HUES64 (cell line): ENCODE results near the gene PEPD.

Experiments
- H3K27ac ChIP-seq: 2 replicates; pipeline ENCODE4 v1.7.0; 2013; ENCODE audit warnings: low read depth, low read length, inconsistent platforms
- H3K27me3 ChIP-seq: 2 replicates; pipeline ENCODE4 v1.6.1; 2013; ENCODE audit warnings: mild to moderate bottlenecking, low read length; ENCODE audit not compliant: insufficient read depth
- H3K36me3 ChIP-seq: 2 replicates; pipeline ENCODE4 v1.6.1; 2013; ENCODE audit warnings: mild to moderate bottlenecking, low read length; ENCODE audit not compliant: insufficient read depth
- H3K4me1 ChIP-seq: 2 replicates; pipeline ENCODE4 v1.6.1; 2013; ENCODE audit warnings: mild to moderate bottlenecking, low read length, moderate library complexity; ENCODE audit not compliant: insufficient read depth
- H3K4me3 ChIP-seq: 2 replicates; pipeline ENCODE4 v1.5.1; 2013; ENCODE audit warnings: mild to moderate bottlenecking, low read length, moderate library complexity
- H3K9ac ChIP-seq: 2 replicates; pipeline ENCODE4 v1.6.1; 2013; ENCODE audit warnings: mild to moderate bottlenecking, low read depth, low read length
- H3K9me3 ChIP-seq: 2 replicates; pipeline ENCODE4 v1.6.1; 2013; ENCODE audit warnings: low read depth, low read length; ENCODE audit not compliant: insufficient read depth
- WGBS: fragments of 150-250, 120-280 bp; methylation state at CpG from one replicate; pipeline ENCODE4 v1.1.7; 2013; ENCODE audit warnings: missing lambda C conversion rate; 5-methylcytosine and 5-hydroxymethylcytosine counted together

Gene PEPD

DNA sequence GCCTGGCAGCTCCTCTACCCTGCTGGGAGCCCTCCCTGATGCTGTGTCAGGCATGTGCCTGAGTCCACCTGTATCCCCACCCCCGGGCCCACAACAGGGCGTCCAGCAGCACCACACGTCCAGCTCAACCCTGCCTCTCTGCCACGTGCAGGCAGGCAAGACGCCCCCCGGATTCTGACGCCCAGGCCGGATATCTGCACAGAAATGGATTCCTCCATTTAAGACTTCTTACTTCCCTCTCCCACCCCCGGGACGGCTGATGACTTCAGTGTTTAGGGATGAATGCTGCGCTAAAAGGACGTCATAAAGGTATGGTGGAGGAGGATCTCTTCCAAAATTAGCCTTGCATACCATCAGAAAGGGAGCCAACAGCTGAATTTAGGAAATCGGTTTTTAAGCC, 10.2 kb downstream of the PEPD start:
- Histone ChIP-seq H3K4me1 (peaks cover 17% of the 10 kb centered on the region), H3K9me3 (no peaks in the 10 kb centered on the region), H3K4me3 (no peak overlapping the region), H3K27me3 (no peaks in the 10 kb centered on the region), H3K9ac (no peak overlapping the region), H3K27ac (no peak overlapping the region), H3K36me3 (0 out of 2 replicates have a peak, but pooled peaks cover 5% of the 10 kb centered on the region)
- WGBS = 87% methylated on average over 13 of the region's 13 CpGs

DNA sequence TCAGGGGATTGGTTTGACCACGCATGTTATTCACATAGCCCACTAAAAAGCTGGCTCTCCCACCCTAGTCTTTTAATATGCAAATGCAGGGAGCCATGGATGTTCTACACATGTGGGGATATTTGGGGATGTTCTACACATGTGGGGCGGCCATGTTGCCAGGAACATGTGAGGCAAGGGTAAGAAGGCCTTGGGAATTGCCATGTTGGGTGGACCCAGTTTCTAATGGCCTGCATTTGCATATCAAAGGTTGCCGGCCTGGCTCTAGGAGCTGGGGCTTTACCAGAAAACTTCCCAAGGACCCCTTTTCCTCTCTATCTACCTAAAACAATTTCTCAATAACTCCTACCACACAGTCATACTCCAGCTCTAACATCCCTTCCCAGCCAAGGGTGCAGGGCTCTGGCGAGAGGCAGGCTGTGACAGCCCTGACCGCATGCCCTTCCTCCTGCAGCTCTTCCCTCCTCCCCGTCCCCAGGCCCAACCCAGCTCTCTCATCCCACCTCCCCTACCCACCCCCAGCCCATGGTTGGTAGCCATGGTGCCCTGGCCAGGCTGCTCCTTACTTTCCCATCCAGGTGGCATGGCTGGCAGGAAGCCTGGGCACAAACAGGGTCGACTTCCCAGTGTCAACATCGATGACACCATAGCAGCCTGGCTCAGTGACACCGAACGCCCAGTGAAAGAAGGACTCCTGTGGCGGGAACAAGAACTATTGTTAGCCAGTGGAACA, 11.0 kb downstream of the PEPD start:
- 70% methylated on average over 11 of the region's 11 CpGs for WGBS
- H3K27ac ChIP-seq = no peak overlapping the region
- no peak overlapping the region for H3K9ac ChIP-seq
- H3K36me3 ChIP-seq = 0 out of 2 replicates have a peak, but pooled peaks cover 5% of the 10 kb centered on the region
- no peak overlapping the region for H3K4me3 ChIP-seq
- H3K4me1 ChIP-seq = peaks cover 17% of the 10 kb centered on the region
- H3K27me3 ChIP-seq = no peaks in the 10 kb centered on the region
- H3K9me3 ChIP-seq = no peaks in the 10 kb centered on the region

DNA sequence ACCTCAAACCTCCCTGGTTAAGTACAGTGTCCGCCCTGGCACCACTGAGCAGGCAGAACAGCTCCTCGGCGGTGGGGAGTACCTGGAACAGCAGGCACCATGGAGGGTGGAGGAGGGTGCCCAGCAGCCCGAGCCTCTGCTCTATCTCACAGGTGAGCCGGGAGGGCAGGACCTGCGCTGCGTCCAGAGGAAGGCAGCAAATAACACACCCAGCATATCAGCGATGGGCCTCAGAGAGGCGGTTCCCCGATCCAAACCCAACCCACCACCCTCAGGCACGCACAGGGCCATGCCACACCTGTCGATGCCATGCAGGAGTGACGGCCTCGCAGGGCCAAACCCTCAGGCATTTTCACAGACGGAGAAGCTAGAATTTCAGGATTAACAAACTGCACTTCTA, 11.8 kb downstream of the PEPD start:
- Histone ChIP-seq H3K9me3 (no peaks in the 10 kb centered on the region), H3K27ac (no peak overlapping the region), H3K27me3 (no peaks in the 10 kb centered on the region), H3K36me3 (0 out of 2 replicates have a peak, but pooled peaks cover 5% of the 10 kb centered on the region), H3K4me3 (no peak overlapping the region), H3K4me1 (peaks cover 17% of the 10 kb centered on the region), H3K9ac (no peak overlapping the region)
- WGBS = 93% methylated on average over 15 of the region's 15 CpGs

DNA sequence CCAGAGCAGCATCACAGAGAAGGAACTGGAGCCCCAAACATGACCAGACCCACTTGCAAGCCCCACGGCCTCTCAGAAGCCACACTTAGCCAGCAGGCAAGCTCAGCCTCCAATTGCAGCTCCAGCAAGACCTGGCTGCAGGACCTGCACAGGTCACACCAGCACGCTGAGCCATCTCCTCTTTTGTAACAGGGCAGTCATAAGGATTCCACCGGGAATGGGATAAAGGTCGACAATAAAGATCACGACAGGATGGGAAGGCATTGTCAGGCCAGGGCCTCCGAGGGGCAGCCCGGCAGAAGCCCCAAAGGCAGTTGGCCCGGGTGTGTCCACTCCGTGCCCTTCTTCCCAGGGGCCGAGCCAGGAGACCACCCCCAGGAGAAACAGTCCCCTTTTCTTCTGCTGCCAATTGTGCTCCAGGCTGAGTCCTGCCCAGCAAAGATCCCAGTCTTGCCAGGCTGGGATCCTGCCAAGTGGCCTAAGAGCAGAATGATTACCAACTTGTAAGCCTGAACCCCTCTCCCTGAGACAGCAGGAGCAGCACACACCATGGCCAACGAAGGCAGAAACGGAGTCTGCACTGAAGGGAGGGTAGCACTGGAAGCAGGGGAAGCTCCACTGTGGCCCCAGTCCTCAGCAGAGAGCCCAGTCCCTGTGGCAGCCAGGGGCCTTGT, 12.5 kb downstream of the PEPD start:
- H3K4me3 ChIP-seq = no peak overlapping the region
- H3K4me1 ChIP-seq = peaks cover 17% of the 10 kb centered on the region
- H3K9me3 ChIP-seq = no peaks in the 10 kb centered on the region
- no peak overlapping the region for H3K9ac ChIP-seq
- 91% methylated on average over 12 of the region's 12 CpGs for WGBS
- H3K27me3 ChIP-seq = no peaks in the 10 kb centered on the region
- H3K27ac ChIP-seq = no peak overlapping the region
- 0 out of 2 replicates have a peak, but pooled peaks cover 5% of the 10 kb centered on the region for H3K36me3 ChIP-seq

DNA sequence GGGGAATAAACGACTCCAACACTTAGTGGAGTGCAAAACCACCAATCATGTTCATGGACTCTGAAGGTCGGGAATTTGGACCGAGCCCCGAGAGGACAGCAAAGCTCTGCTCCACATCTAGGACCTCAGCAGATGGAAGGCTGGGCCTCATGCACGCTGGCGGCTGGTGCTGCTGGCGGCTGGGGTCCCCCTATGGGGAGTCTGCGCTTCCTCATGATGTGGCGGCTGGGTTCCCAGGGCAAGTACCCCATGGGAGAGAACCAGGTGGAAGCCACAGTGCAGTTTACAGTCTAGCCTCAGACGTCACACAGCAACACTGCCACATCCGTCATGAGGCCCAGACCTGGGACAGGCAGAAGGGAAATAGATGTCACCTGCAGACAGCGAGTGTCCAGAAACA, 13.2 kb downstream of the PEPD start:
- Histone ChIP-seq H3K36me3 (0 out of 2 replicates have a peak, but pooled peaks cover 5% of the 10 kb centered on the region), H3K9ac (no peak overlapping the region)

DNA sequence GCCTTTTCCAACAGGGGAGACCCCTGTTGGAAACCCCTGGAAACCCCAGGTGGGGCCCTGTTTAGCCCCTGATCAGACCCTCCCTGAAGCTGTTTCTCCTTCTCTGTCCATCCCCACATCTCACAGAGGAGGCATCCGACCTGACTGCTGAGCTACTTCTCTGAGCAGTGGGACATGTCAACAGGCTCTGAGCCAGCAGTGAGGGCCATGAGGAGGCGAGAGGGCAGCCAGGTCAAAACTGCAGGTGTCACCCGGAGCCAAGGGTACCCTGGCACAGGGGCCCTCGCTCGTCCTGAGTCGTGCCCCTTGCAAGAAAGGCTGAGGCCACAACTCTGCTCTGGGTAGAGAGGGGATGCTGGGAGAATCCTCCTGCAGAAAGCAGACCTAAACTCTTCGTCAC, 13.6 kb downstream of the PEPD start:
- Histone ChIP-seq H3K27ac (no peak overlapping the region), H3K9ac (no peak overlapping the region; the same call in 1 of the 2 replicates), H3K27me3 (no peaks in the 10 kb centered on the region), H3K36me3 (0 out of 2 replicates have a peak, but pooled peaks cover 5% of the 10 kb centered on the region), H3K4me1 (peaks cover 17% of the 10 kb centered on the region), H3K4me3 (no peak overlapping the region), H3K9me3 (no peaks in the 10 kb centered on the region)
- WGBS = 94% methylated on average over 7 of the region's 7 CpGs

More for the DNA sequence above, 13.2 kb downstream of the PEPD start:
- no peak overlapping the region for H3K27ac ChIP-seq
- no peaks in the 10 kb centered on the region for H3K9me3 ChIP-seq
- H3K4me3 ChIP-seq = no peak overlapping the region
- 92% methylated on average over 12 of the region's 12 CpGs for WGBS
- H3K4me1 ChIP-seq = peaks cover 17% of the 10 kb centered on the region
- no peaks in the 10 kb centered on the region for H3K27me3 ChIP-seq

DNA sequence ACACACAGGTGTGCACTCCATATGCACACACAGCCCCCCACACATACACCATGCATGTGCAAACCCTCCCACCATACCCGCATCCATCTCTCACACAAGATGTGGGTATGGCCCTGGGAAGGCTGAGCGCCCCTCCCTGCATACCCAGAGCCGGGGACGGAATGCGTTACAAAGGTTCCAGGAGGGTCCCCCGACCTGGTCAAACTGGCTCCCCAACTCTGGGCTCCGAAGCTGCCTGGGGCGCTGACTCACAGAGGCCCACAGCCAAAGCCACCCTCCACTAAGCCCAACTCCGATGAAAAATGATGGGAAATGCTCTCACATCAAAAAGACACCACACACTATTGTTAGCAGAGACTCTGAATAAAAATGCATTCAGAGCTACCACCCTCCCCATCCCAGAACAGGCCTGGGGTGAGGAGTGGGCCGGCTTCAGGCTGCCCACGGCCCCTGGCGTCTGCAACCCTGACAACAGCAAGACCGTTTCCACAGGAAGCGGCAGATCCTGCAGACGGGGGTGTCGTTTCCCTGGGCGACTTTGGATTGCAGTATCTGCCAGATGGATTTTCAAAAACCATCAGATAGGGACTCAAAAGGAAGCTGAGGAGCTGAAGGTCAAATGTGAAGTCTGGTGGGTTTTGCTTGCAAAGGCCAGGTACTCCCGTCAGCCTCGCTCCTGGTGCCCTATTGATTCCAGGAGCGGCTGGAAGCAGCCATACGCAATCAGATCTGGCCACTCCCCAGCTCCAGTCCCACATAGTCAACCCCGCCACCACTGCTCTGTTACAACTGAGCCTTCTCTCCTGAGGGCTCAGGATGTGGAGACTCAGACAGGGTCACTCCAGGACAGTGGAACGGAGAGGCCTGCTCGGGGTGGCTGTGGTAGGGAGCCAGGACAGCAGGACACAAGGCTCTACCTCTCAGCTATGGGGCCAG, 14.3 kb downstream of the PEPD start:
- H3K36me3 ChIP-seq = 0 out of 2 replicates have a peak, but pooled peaks cover 5% of the 10 kb centered on the region
- no peaks in the 10 kb centered on the region for H3K27me3 ChIP-seq
- no peaks in the 10 kb centered on the region for H3K9me3 ChIP-seq
- no peak overlapping the region; the same call in 1 of the 2 replicates for H3K9ac ChIP-seq
- no peak overlapping the region for H3K4me3 ChIP-seq
- no peak overlapping the region for H3K27ac ChIP-seq
- 92% methylated on average over 24 of the region's 24 CpGs for WGBS
- H3K4me1 ChIP-seq = peaks cover 17% of the 10 kb centered on the region

DNA sequence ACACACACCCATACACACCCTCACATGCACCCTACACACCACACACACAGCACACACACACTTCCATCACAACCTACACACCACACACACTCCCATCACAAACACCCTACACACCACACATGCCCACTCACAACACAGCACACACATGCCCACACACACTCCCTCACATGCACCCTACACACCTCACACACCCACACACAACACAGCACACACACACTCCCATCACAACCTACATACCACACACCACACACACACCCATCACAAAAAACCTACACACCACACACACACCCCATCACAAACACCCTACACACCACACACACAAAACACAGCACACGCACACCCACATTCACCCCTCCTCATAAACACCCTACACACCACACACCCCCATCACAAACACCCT, 15.1 kb downstream of the PEPD start:
- Histone ChIP-seq H3K4me3 (no peak overlapping the region), H3K27ac (no peak overlapping the region), H3K9me3 (no peaks in the 10 kb centered on the region), H3K9ac (no peak overlapping the region), H3K36me3 (0 out of 2 replicates have a peak, but pooled peaks cover 3% of the 10 kb centered on the region), H3K27me3 (no peaks in the 10 kb centered on the region), H3K4me1 (peaks cover 16% of the 10 kb centered on the region)
- 96% methylated on average over 1 of the region's 1 CpG for WGBS

DNA sequence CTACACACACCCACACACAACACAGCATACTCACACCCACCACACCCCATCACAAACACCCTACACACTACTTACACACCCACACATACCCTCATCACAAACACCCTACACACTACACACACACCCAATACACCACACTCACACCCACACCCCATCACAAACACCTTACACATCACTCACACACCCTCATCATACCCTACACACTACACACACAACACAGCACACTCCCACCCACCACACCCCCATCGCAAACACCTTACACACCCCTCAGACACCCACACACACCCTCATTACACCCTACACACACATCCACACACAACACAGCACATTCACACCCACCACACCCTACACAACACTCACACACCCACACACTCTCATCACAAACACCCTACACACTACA, 15.8 kb downstream of the PEPD start:
- Histone ChIP-seq H3K27me3 (no peaks in the 10 kb centered on the region), H3K4me1 (peaks cover 11% of the 10 kb centered on the region), H3K4me3 (no peak overlapping the region), H3K27ac (no peak overlapping the region), H3K9ac (no peak overlapping the region), H3K9me3 (no peaks in the 10 kb centered on the region), H3K36me3 (peaks cover 3% of the 10 kb centered on the region; the same call in 1 of the 2 replicates)
- 98% methylated on average over 1 of the region's 1 CpG for WGBS

DNA sequence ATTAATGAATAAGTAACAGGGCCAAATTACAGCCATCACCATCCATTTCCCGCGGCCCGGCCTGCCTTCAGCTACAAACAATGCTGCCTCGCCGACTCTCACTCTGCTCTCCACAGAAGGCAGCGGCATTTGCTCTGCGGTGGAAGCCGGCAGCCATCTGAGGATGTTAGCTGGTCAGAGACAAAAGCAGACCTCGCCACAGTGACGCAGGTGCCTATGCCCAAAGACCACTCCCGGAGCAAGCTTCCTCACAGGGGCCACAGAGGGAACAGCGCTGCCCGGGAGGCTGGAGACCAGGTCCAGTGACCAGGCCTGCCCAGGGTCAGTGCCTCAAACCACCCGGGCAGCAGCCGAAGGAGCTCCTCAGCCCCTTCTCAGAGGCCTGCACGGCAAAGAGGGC, 16.4 kb downstream of the PEPD start:
- H3K27ac ChIP-seq = no peak overlapping the region
- H3K4me1 ChIP-seq = peaks cover 4% of the 10 kb centered on the region; the same call in 1 of the 2 replicates
- no peaks in the 10 kb centered on the region for H3K27me3 ChIP-seq
- H3K9me3 ChIP-seq = no peaks in the 10 kb centered on the region
- peaks cover 3% of the 10 kb centered on the region; the same call in 1 of the 2 replicates for H3K36me3 ChIP-seq
- WGBS = 89% methylated on average over 16 of the region's 16 CpGs
- H3K4me3 ChIP-seq = no peak overlapping the region
- no peak overlapping the region for H3K9ac ChIP-seq
